Measurements from ENCODE around the gene APBA2.

APBA2 gene

GRCh38 chr15:29054171-29055045 is 168.6 kb downstream of the APBA2 start:
- no peak for TF ChIP-seq CTCF (IDR thresholded peaks at IDR 0.05)
- H3K27me3 Mint-ChIP-seq (ENCODE audit: low read depth, poor library complexity), result peaks cover 6% of the 10 kb centered on the region

GRCh38 chr15:29055876-29056275 is 170.1 kb downstream of the APBA2 start:
- no peak overlapping the region for H3K27ac Mint-ChIP-seq
- peaks cover 14% of the 10 kb centered on the region for H3K4me1 Mint-ChIP-seq
- TF ChIP-seq CTCF (IDR thresholded peaks at IDR 0.05), result no peak

More at GRCh38 chr15:29054171-29055045, 168.6 kb downstream of the APBA2 start:
- H3K4me3 Mint-ChIP-seq, result no peak overlapping the region
- H3K27ac Mint-ChIP-seq, result no peak overlapping the region
- DNase-seq, result no peak
- peaks cover 53% of the 10 kb centered on the region for H3K36me3 Mint-ChIP-seq (ENCODE audit: low read depth)
- H3K4me1 Mint-ChIP-seq, result peaks cover 14% of the 10 kb centered on the region
- H3K9me3 Mint-ChIP-seq, result peaks cover 28% of the 10 kb centered on the region

GRCh38 chr15:29056839-29057450 is 171.2 kb downstream of the APBA2 start:
- Mint-ChIP-seq H3K9me3 (peaks cover 26% of the 10 kb centered on the region), H3K36me3 (ENCODE audit: low read depth) (peaks cover 54% of the 10 kb centered on the region), H3K27ac (no peak overlapping the region), H3K4me1 (peaks cover 20% of the 10 kb centered on the region), H3K27me3 (ENCODE audit: low read depth, poor library complexity) (peaks cover 10% of the 10 kb centered on the region), H3K4me3 (no peak overlapping the region)
- no peak for TF ChIP-seq CTCF (IDR thresholded peaks at IDR 0.05)
- no peak for DNase-seq

More at GRCh38 chr15:29055876-29056275, 170.1 kb downstream of the APBA2 start:
- H3K9me3 Mint-ChIP-seq, result peaks cover 32% of the 10 kb centered on the region
- no peak for DNase-seq
- peaks cover 61% of the 10 kb centered on the region for H3K36me3 Mint-ChIP-seq (ENCODE audit: low read depth)
- H3K27me3 Mint-ChIP-seq (ENCODE audit: low read depth, poor library complexity), result peaks cover 6% of the 10 kb centered on the region
- H3K4me3 Mint-ChIP-seq, result no peak overlapping the region

- no peak for DNase-seq
- peaks cover 46% of the 10 kb centered on the region for H3K36me3 Mint-ChIP-seq (ENCODE audit: low read depth)
- H3K4me1 Mint-ChIP-seq, result peaks cover 26% of the 10 kb centered on the region
- peaks cover 19% of the 10 kb centered on the region for H3K9me3 Mint-ChIP-seq
- no peak for TF ChIP-seq CTCF (IDR thresholded peaks at IDR 0.05)
- H3K4me3 Mint-ChIP-seq, result no peak overlapping the region
- H3K27me3 Mint-ChIP-seq (ENCODE audit: low read depth, poor library complexity), result peaks cover 10% of the 10 kb centered on the region
- H3K27ac Mint-ChIP-seq, result no peak overlapping the region
Observed at GRCh38 chr15:29057856-29058255, 172.1 kb downstream of the APBA2 start.

- Mint-ChIP-seq H3K27ac (no peak overlapping the region), H3K9me3 (peaks cover 14% of the 10 kb centered on the region)
- no peak for TF ChIP-seq CTCF (IDR thresholded peaks at IDR 0.05)
Observed at GRCh38 chr15:29058903-29059539, 173.2 kb downstream of the APBA2 start.

More at GRCh38 chr15:29058903-29059539, 173.2 kb downstream of the APBA2 start:
- DNase-seq, result no peak
- Mint-ChIP-seq H3K36me3 (ENCODE audit: low read depth) (peaks cover 34% of the 10 kb centered on the region), H3K4me3 (no peak overlapping the region), H3K4me1 (peaks cover 26% of the 10 kb centered on the region), H3K27me3 (ENCODE audit: low read depth, poor library complexity) (peaks cover 10% of the 10 kb centered on the region)
